NCI-H1417 treated with DMSO at 0.1 percent for 48 hours (cell line): ENCODE data around the gene ARFRP1.
"Not testable (repeated sequence)": the region's sequence is repeated elsewhere in the genome, so short reads cannot be mapped to it uniquely, and the experiment has no call there.

ENCODE experiments used
- DNase-seq: peaks from one replicate; lab custom pipeline; 2025; lab: John Stamatoyannopoulos, UW

The ARFRP1 gene

GRCh38 chr20:63732118-63733095, 24.6 kb upstream of the ARFRP1 start:
- DNase-seq, result no peak

GRCh38 chr20:63731410-63731809, 23.6 kb upstream of the ARFRP1 start:
- no peak for DNase-seq

DNA sequence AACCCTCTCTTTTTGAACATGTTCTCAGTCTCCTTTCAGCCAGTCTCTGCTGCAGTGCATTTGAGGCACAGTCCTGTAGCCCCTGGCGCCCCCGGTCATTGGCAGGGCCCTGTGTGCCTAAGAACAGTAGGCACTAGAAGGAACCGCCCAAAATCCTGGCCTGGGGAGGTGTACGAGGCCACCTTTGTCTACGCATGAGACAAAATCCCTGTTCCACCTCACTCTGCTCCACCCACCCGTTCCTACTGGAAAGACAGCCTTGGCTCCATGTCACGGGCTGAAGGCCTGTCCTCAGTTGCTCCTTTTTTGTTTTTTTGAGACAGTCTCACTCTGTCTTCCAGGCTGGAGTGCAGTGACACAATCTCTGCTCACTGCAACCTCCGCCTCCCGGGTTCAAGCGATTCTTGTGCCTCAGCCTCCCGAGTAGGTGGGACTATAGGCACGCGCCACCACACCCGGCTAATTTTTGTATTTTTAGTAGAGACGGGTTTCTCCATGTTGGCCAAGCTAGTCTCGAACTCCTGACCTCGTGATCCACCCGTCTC, 22.5 kb upstream of the ARFRP1 start:
- not testable (repeated sequence) for DNase-seq

DNA sequence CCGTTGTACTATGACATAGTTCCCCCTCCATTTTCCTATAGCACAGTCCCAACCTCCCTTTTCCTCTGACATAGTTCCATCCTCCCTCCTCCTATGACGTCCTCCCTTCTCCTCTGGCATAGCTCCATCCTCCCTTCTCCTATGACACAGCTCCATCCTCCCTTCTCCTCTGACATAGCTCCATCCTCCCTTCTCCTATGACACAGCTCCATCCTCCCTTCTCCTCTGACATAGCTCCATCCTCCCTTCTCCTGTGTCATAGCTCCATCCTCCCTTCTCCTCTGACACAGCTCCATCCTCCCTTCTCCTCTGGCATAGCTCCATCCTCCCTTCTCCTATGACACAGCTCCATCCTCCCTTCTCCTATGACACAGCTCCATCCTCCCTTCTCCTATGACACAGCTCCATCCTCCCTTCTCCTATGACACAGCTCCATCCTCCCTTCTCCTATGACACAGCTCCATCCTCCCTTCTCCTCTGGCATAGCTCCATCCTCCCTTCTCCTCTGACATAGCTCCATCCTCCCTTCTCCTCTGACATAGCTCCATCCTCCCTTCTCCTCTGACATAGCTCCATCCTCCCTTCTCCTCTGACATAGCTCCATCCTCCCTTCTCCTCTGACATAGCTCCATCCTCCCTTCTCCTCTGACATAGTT, 15.3 kb upstream of the ARFRP1 start:
- not testable (repeated sequence) for DNase-seq

DNA sequence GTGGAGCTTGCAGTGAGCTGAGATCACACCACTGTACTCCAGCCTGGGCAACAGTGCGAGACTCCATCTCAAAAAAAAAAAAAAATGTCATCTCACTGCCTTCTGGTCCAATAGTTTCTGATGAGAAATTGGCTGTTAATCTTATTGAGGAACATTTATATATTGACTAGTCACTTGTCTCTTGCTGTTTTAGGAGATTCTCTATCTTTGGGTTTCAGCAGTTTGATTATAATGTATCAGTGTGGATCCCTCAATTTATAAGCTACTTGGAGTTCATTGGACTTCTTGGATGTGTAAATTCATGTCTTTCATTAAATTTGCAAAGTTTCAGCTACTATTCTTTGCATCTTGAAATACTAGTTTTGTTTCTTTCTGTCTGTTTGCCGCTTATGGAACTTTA, 11.2 kb upstream of the ARFRP1 start:
- no peak for DNase-seq

- no peak for DNase-seq
Observed at GRCh38 chr20:63714858-63715257, 7.1 kb upstream of the ARFRP1 start.

DNA sequence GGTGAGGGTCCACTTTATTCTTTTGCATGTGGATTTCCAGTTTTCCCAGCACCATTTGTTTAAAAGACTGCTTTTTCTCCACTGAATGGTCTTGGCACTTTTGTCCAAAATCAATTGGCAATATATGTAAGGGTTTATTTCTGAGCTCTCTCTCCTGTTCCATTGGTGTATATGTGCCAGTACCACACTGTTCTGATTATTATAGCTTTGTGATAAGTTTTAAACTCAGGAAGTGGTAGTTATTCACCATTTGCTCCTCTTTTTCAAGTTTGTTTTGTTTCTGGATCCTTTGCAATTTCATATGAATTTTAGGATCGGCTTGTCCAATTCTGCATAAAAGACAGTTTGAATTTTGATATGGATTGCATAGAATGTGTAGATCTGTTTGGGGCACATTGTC, 4.4 kb upstream of the ARFRP1 start:
- DNase-seq, result no peak

- no peak for DNase-seq
Observed at GRCh38 chr20:63711085-63711645, 3.4 kb upstream of the ARFRP1 start.

- no peak for DNase-seq
Observed at GRCh38 chr20:63709149-63709527, 1.4 kb upstream of the ARFRP1 start.

- no peak for DNase-seq
Observed at GRCh38 chr20:63708301-63709148, 749 bp upstream of the ARFRP1 start.

GRCh38 chr20:63706852-63707557, 771 bp downstream of the ARFRP1 start:
- no peak for DNase-seq

GRCh38 chr20:63706027-63706695, 1.6 kb downstream of the ARFRP1 start:
- no peak for DNase-seq

GRCh38 chr20:63705232-63706026, 2.3 kb downstream of the ARFRP1 start:
- DNase-seq, result no peak

DNA sequence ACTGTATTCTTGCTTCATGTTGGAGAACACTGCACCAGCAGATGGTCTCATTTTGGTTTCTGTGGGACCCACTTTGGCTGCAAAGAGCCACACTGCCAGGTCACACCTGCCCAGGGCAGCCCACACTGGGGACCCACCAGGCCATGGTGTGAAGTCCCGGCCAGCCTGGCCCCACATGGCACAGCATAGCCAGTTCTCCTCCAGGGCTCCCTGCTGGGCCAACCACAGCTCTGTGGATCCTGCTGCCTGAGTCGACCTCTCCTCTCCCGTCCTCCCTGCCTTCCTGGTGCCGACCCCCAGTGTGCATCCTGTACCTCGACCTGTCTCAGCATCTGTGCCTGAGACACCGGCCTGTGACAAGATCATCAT, 3.0 kb downstream of the ARFRP1 start:
- DNase-seq, result no peak

GRCh38 chr20:63703976-63704748, 3.6 kb downstream of the ARFRP1 start:
- DNase-seq, result no peak

DNA sequence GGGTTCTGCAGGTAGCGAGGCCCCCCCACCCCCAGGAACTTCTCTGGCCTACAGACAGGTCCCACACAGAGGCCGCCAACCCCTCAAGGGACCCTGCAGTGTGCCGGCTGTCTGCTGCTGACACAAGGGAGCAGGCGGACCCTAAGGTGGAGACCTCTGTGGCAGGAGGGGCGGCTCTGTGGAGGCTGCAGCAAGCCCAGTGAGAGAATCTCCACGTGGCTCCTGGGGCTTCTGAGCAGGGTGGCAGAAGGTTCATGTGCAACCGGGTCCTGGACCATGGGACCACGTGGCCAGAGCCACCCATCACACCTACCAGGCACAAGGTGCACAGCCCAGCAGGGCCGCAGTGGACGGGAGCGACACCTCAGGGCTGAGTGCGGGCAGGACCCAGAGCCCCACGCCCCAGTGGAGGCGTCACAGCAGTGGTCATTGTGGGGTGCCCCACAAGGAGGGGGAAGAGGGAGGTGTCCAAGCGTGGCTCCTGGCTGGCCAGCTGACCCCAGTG, 4.3 kb downstream of the ARFRP1 start:
- DNase-seq, result no peak

- DNase-seq, result no peak
Observed at GRCh38 chr20:63702751-63703470, 4.9 kb downstream of the ARFRP1 start.

- DNase-seq, result no peak
Observed at GRCh38 chr20:63702036-63702665, 5.6 kb downstream of the ARFRP1 start.
